Cardiac muscle cell (in vitro differentiated cells and primary cell): ENCODE data around the gene KRTAP4-6. TPM values are rescaled to one million over a fixed set of nuclear protein-coding genes. Genes with fewer than 3 reads are reported as not detected.
"Not testable (repeated sequence)": the region's sequence is repeated elsewhere in the genome, so short reads cannot be mapped to it uniquely, and the experiment has no call there.

Source experiments
- DNase-seq, 2 donors: peaks; one replicate each; pipeline versions ENCODE4 v3.0.0 to v3.0.0-alpha.2; 2010 to 2017; ENCODE audit warnings: low read depth in 1 of 2, low spot score in 1 of 2
- H3K27ac ChIP-seq: fragments of 200-600 bp; sonication (generic); 2 replicates; pipeline ENCODE4 v1.5.1; 2016
- H3K27me3 ChIP-seq: fragments of 200-600 bp; sonication (generic); 2 replicates; pipeline ENCODE4 v1.6.0; 2016; ENCODE audit warnings: control low read depth
- H3K36me3 ChIP-seq: fragments of 200-600 bp; sonication (generic); 2 replicates; pipeline ENCODE4 v1.5.1; 2016; ENCODE audit warnings: control low read depth
- H3K4me1 ChIP-seq: fragments of 200-600 bp; sonication (generic); 2 replicates; pipeline ENCODE4 v1.8.1; 2017; ENCODE audit warnings: low read depth, mild to moderate bottlenecking, mixed run types
- H3K4me3 ChIP-seq: fragments of 200-600 bp; sonication (generic); 2 replicates; pipeline ENCODE4 v1.5.1; 2016; ENCODE audit warnings: mild to moderate bottlenecking
- H3K9me3 ChIP-seq: fragments of 200-600 bp; sonication (generic); 2 replicates; pipeline ENCODE4 v1.5.1; 2017; ENCODE audit warnings: low read depth, mild to moderate bottlenecking, control low read depth
- CTCF ChIP-seq: IDR thresholded peaks from 2 replicates; pipeline ENCODE4 v1.5.1; 2012; ENCODE audit warnings: low read depth, mild to moderate bottlenecking, low read length
- polyA plus RNA-seq: library from polyadenylated mRNA; unstranded; fragments of >200 nt; fragmentation: Nextera tagmentation; extraction: Ambion mirVana; gene quantifications from 2 replicates; pipeline ENCODE4 v1.2.1, GENCODE V29; 2016
- total RNA-seq: library from RNA; depleted of rRNA; stranded (reverse); fragments of >200 nt; gene quantifications from 2 replicates; pipeline ENCODE4 v1.2.3, GENCODE V29; 2016

Gene KRTAP4-6
- not detected in 2 replicates for total RNA-seq
- polyA plus RNA-seq: not detected in 2 replicates

GRCh38 chr17:41140360-41141131, at the start of gene KRTAP4-6:
TSS of gene KRTAP4-6 (minus strand) at chr17:41140544. CDS start at chr17:41140487, 57 bp downstream.
- no peaks in the 10 kb centered on the region for H3K36me3 ChIP-seq
- no peak within 1 kb of the TSS for H3K27ac ChIP-seq
- no peaks in the 10 kb centered on the region for H3K27me3 ChIP-seq
- no peak within 1 kb of the TSS for H3K4me3 ChIP-seq
- no peaks in the 10 kb centered on the region for H3K4me1 ChIP-seq
- no peak for TF ChIP-seq CTCF
- DNase-seq: no peak
- H3K9me3 ChIP-seq: no peaks in the 10 kb centered on the region

- not testable (repeated sequence) for H3K4me1 ChIP-seq, H3K4me3 ChIP-seq, DNase-seq, H3K9me3 ChIP-seq, H3K36me3 ChIP-seq, H3K27ac ChIP-seq
- peaks cover 17% of the 10 kb centered on the region for H3K27me3 ChIP-seq
Measured at GRCh38 chr17:41189837-41190318, 49.5 kb upstream of the KRTAP4-6 start, which contains the start of gene KRTAP9-1. TSS of gene KRTAP9-1 (plus strand) at chr17:41189887. CDS start at chr17:41189887, 0 bp downstream.

GRCh38 chr17:41186872-41187271, 46.5 kb upstream of the KRTAP4-6 start:
- H3K27me3 ChIP-seq: peaks cover 17% of the 10 kb centered on the region
- H3K36me3 ChIP-seq: no peaks in the 10 kb centered on the region
- no peaks in the 10 kb centered on the region for H3K9me3 ChIP-seq
- no peak overlapping the region for H3K27ac ChIP-seq
- TF ChIP-seq CTCF: no peak
- no peaks in the 10 kb centered on the region for H3K4me1 ChIP-seq
- no peak for DNase-seq
- H3K4me3 ChIP-seq: no peak overlapping the region

GRCh38 chr17:41185001-41185400, 44.7 kb upstream of the KRTAP4-6 start:
- DNase-seq: no peak
- Histone ChIP-seq H3K27me3 (peaks cover 4% of the 10 kb centered on the region), H3K4me3 (no peak overlapping the region), H3K36me3 (no peaks in the 10 kb centered on the region), H3K27ac (no peak overlapping the region), H3K9me3 (no peaks in the 10 kb centered on the region), H3K4me1 (no peaks in the 10 kb centered on the region)
- no peak for TF ChIP-seq CTCF

GRCh38 chr17:41184480-41184961, 44.2 kb upstream of the KRTAP4-6 start, which contains the start of gene KRTAP4-1:
TSS of gene KRTAP4-1 (minus strand) at chr17:41184911. CDS start at chr17:41184854, 57 bp downstream.
- Histone ChIP-seq H3K27ac (no peak within 1 kb of the TSS), H3K36me3 (no peaks in the 10 kb centered on the region)

More at GRCh38 chr17:41184480-41184961, 44.2 kb upstream of the KRTAP4-6 start, which contains the start of gene KRTAP4-1:
- DNase-seq: no peak
- TF ChIP-seq CTCF: no peak
- H3K4me3 ChIP-seq: no peak within 1 kb of the TSS
- no peaks in the 10 kb centered on the region for H3K9me3 ChIP-seq
- H3K27me3 ChIP-seq: peaks cover 3% of the 10 kb centered on the region
- H3K4me1 ChIP-seq: no peaks in the 10 kb centered on the region
